Loucy (cell line): ENCODE data around the gene PPARG.

ENCODE experiments used
- CTCF ChIP-seq: fragments of 200-600 bp; sonication (generic); conservative IDR thresholded peaks from 2 replicates; pipeline ENCODE4 v1.5.1; 2014; ENCODE audit warnings: mild to moderate bottlenecking, antibody characterized with exemption, low read length
- EZH2phosphoT487 ChIP-seq: fragments of 200-600 bp; IDR thresholded peaks from 2 replicates; pipeline ENCODE4 v1.6.1; 2018; ENCODE audit warnings: antibody characterized with exemption, mild to moderate bottlenecking, moderate library complexity, borderline replicate concordance

DNA sequence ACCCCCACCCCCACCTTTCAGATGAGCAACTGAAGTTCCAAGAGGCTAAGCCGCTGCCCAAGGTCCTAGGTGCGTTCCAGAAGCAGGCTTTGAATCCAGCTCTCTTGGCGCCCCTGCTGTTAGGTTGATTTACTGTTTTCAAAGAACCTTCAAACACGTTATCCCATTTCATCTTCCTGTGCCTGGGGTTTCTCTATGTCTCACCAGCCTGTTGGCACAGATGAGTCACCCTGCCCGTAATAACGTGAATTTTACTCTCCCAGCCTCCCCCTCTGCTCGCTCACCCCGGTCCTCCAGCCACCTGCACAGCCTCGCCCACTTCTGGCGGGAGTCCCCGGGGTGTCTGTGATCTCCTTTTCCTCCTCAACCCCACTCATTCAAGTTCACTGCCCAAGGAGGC lies 182.4 kb downstream of the PPARG start:
- TF ChIP-seq CTCF (no peak), EZH2phosphoT487 (no peak)
